HepG2 (cell line): Measurements from ENCODE around the gene MSMO1. TPM values are rescaled to one million over a fixed set of nuclear protein-coding genes. Genes with fewer than 3 reads are reported as not detected.

Source experiments
- CBFB ChIP-seq: sonication (generic); formaldehyde crosslinking; IDR thresholded peaks from 2 replicates; pipeline ENCODE4 v1.4.0; 2020; ENCODE audit warnings: missing genetic modification reagents
- ELF3 ChIP-seq: IDR thresholded peaks from 2 replicates; pipeline ENCODE4 v1.6.1; 2016; ENCODE audit warnings: missing genetic modification reagents, missing compliant biosample characterization
- ELF4 ChIP-seq: sonication (generic); formaldehyde crosslinking; IDR thresholded peaks from 2 replicates; pipeline ENCODE4 v1.5.0; 2020; ENCODE audit warnings: missing genetic modification reagents, mild to moderate bottlenecking, moderate library complexity, borderline replicate concordance
- ETV5 ChIP-seq: IDR thresholded peaks from 2 replicates; pipeline ENCODE4 v1.6.1; 2018; ENCODE audit warnings: missing biosample characterization, missing genetic modification reagents, inconsistent platforms, borderline replicate concordance
- HDAC2 ChIP-seq: sonication (generic); formaldehyde crosslinking; IDR thresholded peaks from 2 replicates; pipeline ENCODE4 v1.4.0; 2020; ENCODE audit warnings: missing genetic modification reagents
- HNF4G ChIP-seq, 2 experiments: sonication (generic) in 1 of 2; formaldehyde crosslinking in 1 of 2; IDR thresholded peaks; 2 replicates each; pipeline versions ENCODE4 v1.4.0 to v1.6.1; 2011 to 2020; ENCODE audit warnings: borderline replicate concordance in 2 of 2, low read depth in 2 of 2, mild to moderate bottlenecking in 2 of 2, low read length in 1 of 2, missing genetic modification reagents in 1 of 2, moderate library complexity in 1 of 2
- HNRNPLL ChIP-seq: fragments of 200-400 bp; formaldehyde crosslinking; IDR thresholded peaks from 2 replicates; pipeline ENCODE4 v1.6.1; 2017; ENCODE audit warnings: mild to moderate bottlenecking, low read depth, low read length; ENCODE audit not compliant: poor library complexity, severe bottlenecking
- MEF2D ChIP-seq: sonication (generic); formaldehyde crosslinking; IDR thresholded peaks from 2 replicates; pipeline ENCODE4 v1.5.1; 2020; ENCODE audit warnings: mild to moderate bottlenecking, missing genetic modification reagents
- PHF21A ChIP-seq: sonication (generic); formaldehyde crosslinking; IDR thresholded peaks from 2 replicates; pipeline ENCODE4 v1.5.0; 2020; ENCODE audit warnings: mild to moderate bottlenecking, missing genetic modification reagents
- RELA ChIP-seq: sonication (generic); formaldehyde crosslinking; IDR thresholded peaks from 2 replicates; pipeline ENCODE4 v1.4.0; 2020; ENCODE audit warnings: missing genetic modification reagents
- REPIN1 ChIP-seq: sonication (generic); formaldehyde crosslinking; IDR thresholded peaks from 2 replicates; pipeline ENCODE4 v1.8.0; 2022; ENCODE audit warnings: missing genetic modification reagents, low read depth, mild to moderate bottlenecking, borderline replicate concordance
- RXRB ChIP-seq: IDR thresholded peaks from 2 replicates; pipeline ENCODE4 v1.6.1; 2016; ENCODE audit warnings: borderline replicate concordance, missing genetic modification reagents, missing compliant biosample characterization
- SAP130 ChIP-seq: IDR thresholded peaks from 2 replicates; pipeline ENCODE4 v1.6.1; 2016; ENCODE audit warnings: low read depth
- SIX4 ChIP-seq: sonication (generic); formaldehyde crosslinking; IDR thresholded peaks from 2 replicates; pipeline ENCODE4 v1.4.0; 2020; ENCODE audit warnings: missing genetic modification reagents
- SRY ChIP-seq: sonication (generic); formaldehyde crosslinking; IDR thresholded peaks from 2 replicates; pipeline ENCODE4 v1.8.0; 2022; ENCODE audit warnings: mild to moderate bottlenecking, missing genetic modification reagents
- TAF15 ChIP-seq: fragments of 200-400 bp; formaldehyde crosslinking; IDR thresholded peaks from one replicate; pipeline ENCODE4 v1.6.1; 2018; ENCODE audit warnings: mild to moderate bottlenecking, low read depth, low read length; ENCODE audit not compliant: poor library complexity, severe bottlenecking
- THAP11 ChIP-seq: IDR thresholded peaks from 2 replicates; pipeline ENCODE4 v1.6.1; 2016; ENCODE audit warnings: missing biosample characterization, missing genetic modification reagents
- YEATS4 ChIP-seq: sonication (generic); formaldehyde crosslinking; IDR thresholded peaks from 2 replicates; pipeline ENCODE4 v1.4.0; 2020; ENCODE audit warnings: missing genetic modification reagents, borderline replicate concordance
- ZFP82 ChIP-seq: sonication (generic); formaldehyde crosslinking; IDR thresholded peaks from 2 replicates; pipeline ENCODE4 v1.5.1; 2020; ENCODE audit warnings: mild to moderate bottlenecking, missing genetic modification reagents, borderline replicate concordance
- ZKSCAN8 ChIP-seq: IDR thresholded peaks from 2 replicates; pipeline ENCODE4 v1.6.1; 2016; ENCODE audit warnings: borderline replicate concordance, missing genetic modification reagents, missing compliant biosample characterization
- ZMAT3 ChIP-seq: sonication (generic); formaldehyde crosslinking; conservative IDR thresholded peaks from 2 replicates; pipeline ENCODE4 v1.7.0; 2021; ENCODE audit warnings: missing genetic modification reagents
- ZNF253 ChIP-seq: sonication (generic); formaldehyde crosslinking; IDR thresholded peaks from 2 replicates; pipeline ENCODE4 v1.8.0; 2022; ENCODE audit warnings: mild to moderate bottlenecking, missing genetic modification reagents, borderline replicate concordance
- ZNF274 ChIP-seq: sonication (generic); formaldehyde crosslinking; IDR thresholded peaks from 2 replicates; pipeline ENCODE4 v1.5.1; 2020; ENCODE audit warnings: mild to moderate bottlenecking, missing genetic modification reagents
- ZNF335 ChIP-seq: sonication (generic); formaldehyde crosslinking; IDR thresholded peaks from 2 replicates; pipeline ENCODE4 v1.4.0; 2020; ENCODE audit warnings: missing genetic modification reagents
- ZNF496 ChIP-seq: sonication (generic); formaldehyde crosslinking; IDR thresholded peaks from 2 replicates; pipeline ENCODE4 v1.8.1; 2023; ENCODE audit warnings: mild to moderate bottlenecking, moderate library complexity, missing genetic modification reagents; ENCODE audit not compliant: insufficient replicate concordance
- polyA plus RNA-seq, 8 experiments: library from polyadenylated mRNA; depleted of rRNA in 3 of 8; stranded (reverse) in 7 of 8; unstranded in 1 of 8; fragments of >200 nt; fragmentation: Illumina TruSeq in 4 of 8; extraction: Trizol in 4 of 8; gene quantifications; 2 replicates each; pipeline versions ENCODE4 v1.2.1 to v1.2.3, GENCODE V29; 2011 to 2016; ENCODE audit warnings: low read depth in 4 of 8, missing spikeins in 1 of 8, mixed read lengths in 1 of 8; ENCODE audit not compliant: insufficient read depth in 1 of 8
- total RNA-seq, 5 experiments: library from RNA; depleted of rRNA; stranded (reverse); fragments of >200 nt; fragmentation: Illumina TruSeq; extraction: Trizol; gene quantifications; 2 replicates each; pipeline ENCODE4 v1.2.3, GENCODE V29; 2016; ENCODE audit warnings: low read depth in 1 of 5
- TF ChIP-seq, protein P1 (sequence below): sonication (generic); formaldehyde crosslinking; IDR thresholded peaks from 2 replicates; pipeline ENCODE4 v1.4.0; 2020; ENCODE audit warnings: missing genetic modification reagents, borderline replicate concordance
- TF ChIP-seq, protein P2 (sequence below): sonication (generic); formaldehyde crosslinking; IDR thresholded peaks from 2 replicates; pipeline ENCODE4 v1.5.1; 2020; ENCODE audit warnings: missing genetic modification reagents, mild to moderate bottlenecking, borderline replicate concordance
- TF ChIP-seq, protein P3 (sequence below): sonication (generic); formaldehyde crosslinking; conservative IDR thresholded peaks from 2 replicates; pipeline ENCODE4 v1.4.0; 2020; ENCODE audit warnings: missing genetic modification reagents

The MSMO1 gene
- total and polyA plus RNA-seq, 2 of the 13 experiments (the other 11 are each of a cell fraction or from before 2014, with no cell fraction given): 98.1 to 216 TPM

DNA sequence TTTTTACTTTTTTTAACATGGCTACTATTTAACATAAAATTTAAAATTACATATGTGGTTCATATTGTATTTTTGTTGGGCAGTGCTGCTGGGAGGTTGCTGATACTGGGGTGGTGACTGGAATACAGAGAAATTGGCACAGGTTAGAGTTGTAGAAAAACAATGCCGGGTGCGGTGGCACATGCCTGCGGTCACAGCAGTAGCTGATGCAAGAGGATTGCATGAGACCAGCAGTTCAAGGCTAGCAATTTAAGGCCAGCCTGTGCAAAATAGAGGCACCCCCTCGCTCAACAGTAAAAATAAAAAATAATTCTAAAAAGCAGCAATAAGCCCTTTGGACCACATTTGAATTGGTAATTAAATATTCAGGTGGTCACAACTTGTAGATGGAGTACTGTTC lies 39.6 kb downstream of the MSMO1 start (continued):
- TF ChIP-seq, protein P1, sequence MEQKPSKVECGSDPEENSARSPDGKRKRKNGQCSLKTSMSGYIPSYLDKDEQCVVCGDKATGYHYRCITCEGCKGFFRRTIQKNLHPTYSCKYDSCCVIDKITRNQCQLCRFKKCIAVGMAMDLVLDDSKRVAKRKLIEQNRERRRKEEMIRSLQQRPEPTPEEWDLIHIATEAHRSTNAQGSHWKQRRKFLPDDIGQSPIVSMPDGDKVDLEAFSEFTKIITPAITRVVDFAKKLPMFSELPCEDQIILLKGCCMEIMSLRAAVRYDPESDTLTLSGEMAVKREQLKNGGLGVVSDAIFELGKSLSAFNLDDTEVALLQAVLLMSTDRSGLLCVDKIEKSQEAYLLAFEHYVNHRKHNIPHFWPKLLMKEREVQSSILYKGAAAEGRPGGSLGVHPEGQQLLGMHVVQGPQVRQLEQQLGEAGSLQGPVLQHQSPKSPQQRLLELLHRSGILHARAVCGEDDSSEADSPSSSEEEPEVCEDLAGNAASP (CRISPR knock-in tag): peak; percentile 80; the same call in 1 of the 2 replicates
- TF ChIP-seq YEATS4 (peak; percentile 77; the same call in 1 of the 2 replicates), ZNF253 (CRISPR knock-in tag) (no peak), ZNF335 (CRISPR knock-in tag) (no peak), RELA (CRISPR knock-in tag) (no peak), MEF2D (CRISPR knock-in tag) (no peak), ELF4 (CRISPR knock-in tag) (0 out of 2 replicates have a peak, but pooled peaks have one; percentile 29), ZNF496 (CRISPR knock-in tag) (no peak), HNRNPLL (no peak), SRY (CRISPR knock-in tag) (no peak), CBFB (CRISPR knock-in tag) (peak; percentile 98), TAF15 (no peak), ELF3 (CRISPR knock-in tag) (peak; percentile 67), ZFP82 (no peak), ZKSCAN8 (CRISPR knock-in tag) (0 out of 2 replicates have a peak, but pooled peaks have one; percentile 21), ETV5 (peak; percentile 41; the same call in 1 of the 2 replicates), HDAC2 (CRISPR knock-in tag) (peak; percentile 60; the same call in 1 of the 2 replicates), SAP130 (peak; percentile 70), RXRB (CRISPR knock-in tag) (peak; percentile 72), ZMAT3 (CRISPR knock-in tag) (no peak), SIX4 (CRISPR knock-in tag) (0 out of 2 replicates have a peak, but pooled peaks have one; percentile 65), REPIN1 (CRISPR knock-in tag) (peak; percentile 65; the same call in 1 of the 2 replicates), HNF4G (IDR thresholded peaks at IDR 0.05; ENCODE audit: borderline replicate concordance, low read depth, low read length) (peak; percentile 42; the same call in 1 of the 2 replicates), HNF4G (CRISPR knock-in tag; IDR thresholded peaks at IDR 0.05; ENCODE audit: borderline replicate concordance, low read depth) (no peak), PHF21A (CRISPR knock-in tag) (peak; percentile 62), THAP11 (CRISPR knock-in tag) (no peak), ZNF274 (no peak)
- TF ChIP-seq, protein P2, sequence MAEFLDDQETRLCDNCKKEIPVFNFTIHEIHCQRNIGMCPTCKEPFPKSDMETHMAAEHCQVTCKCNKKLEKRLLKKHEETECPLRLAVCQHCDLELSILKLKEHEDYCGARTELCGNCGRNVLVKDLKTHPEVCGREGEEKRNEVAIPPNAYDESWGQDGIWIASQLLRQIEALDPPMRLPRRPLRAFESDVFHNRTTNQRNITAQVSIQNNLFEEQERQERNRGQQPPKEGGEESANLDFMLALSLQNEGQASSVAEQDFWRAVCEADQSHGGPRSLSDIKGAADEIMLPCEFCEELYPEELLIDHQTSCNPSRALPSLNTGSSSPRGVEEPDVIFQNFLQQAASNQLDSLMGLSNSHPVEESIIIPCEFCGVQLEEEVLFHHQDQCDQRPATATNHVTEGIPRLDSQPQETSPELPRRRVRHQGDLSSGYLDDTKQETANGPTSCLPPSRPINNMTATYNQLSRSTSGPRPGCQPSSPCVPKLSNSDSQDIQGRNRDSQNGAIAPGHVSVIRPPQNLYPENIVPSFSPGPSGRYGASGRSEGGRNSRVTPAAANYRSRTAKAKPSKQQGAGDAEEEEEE: no peak
- TF ChIP-seq, protein P3, sequence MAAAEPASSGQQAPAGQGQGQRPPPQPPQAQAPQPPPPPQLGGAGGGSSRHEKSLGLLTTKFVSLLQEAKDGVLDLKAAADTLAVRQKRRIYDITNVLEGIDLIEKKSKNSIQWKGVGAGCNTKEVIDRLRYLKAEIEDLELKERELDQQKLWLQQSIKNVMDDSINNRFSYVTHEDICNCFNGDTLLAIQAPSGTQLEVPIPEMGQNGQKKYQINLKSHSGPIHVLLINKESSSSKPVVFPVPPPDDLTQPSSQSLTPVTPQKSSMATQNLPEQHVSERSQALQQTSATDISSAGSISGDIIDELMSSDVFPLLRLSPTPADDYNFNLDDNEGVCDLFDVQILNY: no peak
